Uterus (tissue), 2 donors: ENCODE data around the gene SSBP4.

Experiments used
- POLR2A ChIP-seq, 2 donors: fragments of 450-650 bp; IDR thresholded peaks; one replicate each; pipeline ENCODE4 v1.6.1; 2016; ENCODE audit warnings: antibody characterized with exemption in 2 of 2, mild to moderate bottlenecking in 1 of 2, moderate library complexity in 1 of 2
- TF ChIP-seq, protein P1 (sequence below), 4 experiments: fragments of 200-600 bp in 2 of 4; fragments of 450-650 bp in 2 of 4; sonication (generic) in 2 of 4; IDR thresholded peaks; one replicate each; pipeline ENCODE4 v1.5.1; 2016 to 2019; ENCODE audit warnings: antibody characterized with exemption in 4 of 4, mild to moderate bottlenecking in 2 of 4, moderate library complexity in 1 of 4

DNA sequence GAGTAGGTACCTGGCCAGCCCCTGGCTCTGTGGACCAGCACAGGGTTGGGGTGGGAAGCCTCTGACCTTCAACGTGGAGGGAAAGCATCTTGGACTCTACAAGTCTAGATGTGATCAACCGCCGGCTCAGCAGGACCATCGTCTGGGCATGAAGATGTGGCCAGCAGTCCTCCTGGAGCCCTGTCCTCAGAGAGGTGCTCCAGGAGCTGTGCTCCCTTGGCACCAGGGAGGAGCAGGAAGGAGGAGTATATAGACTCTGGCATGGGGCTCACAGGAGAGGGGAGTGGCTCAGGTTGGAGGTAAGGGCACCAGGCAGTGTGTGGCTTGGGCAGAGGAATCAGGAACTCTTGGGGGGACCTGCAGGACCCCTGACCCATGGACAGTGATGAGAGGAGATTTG is 37.1 kb downstream of the SSBP4 start:
- TF ChIP-seq, protein P1, sequence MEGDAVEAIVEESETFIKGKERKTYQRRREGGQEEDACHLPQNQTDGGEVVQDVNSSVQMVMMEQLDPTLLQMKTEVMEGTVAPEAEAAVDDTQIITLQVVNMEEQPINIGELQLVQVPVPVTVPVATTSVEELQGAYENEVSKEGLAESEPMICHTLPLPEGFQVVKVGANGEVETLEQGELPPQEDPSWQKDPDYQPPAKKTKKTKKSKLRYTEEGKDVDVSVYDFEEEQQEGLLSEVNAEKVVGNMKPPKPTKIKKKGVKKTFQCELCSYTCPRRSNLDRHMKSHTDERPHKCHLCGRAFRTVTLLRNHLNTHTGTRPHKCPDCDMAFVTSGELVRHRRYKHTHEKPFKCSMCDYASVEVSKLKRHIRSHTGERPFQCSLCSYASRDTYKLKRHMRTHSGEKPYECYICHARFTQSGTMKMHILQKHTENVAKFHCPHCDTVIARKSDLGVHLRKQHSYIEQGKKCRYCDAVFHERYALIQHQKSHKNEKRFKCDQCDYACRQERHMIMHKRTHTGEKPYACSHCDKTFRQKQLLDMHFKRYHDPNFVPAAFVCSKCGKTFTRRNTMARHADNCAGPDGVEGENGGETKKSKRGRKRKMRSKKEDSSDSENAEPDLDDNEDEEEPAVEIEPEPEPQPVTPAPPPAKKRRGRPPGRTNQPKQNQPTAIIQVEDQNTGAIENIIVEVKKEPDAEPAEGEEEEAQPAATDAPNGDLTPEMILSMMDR (IDR thresholded peaks at IDR 0.05): no peak
- TF ChIP-seq POLR2A (IDR thresholded peaks at IDR 0.05): no peak
